Measurements from ENCODE around the gene COL5A1.
"Not testable (repeated sequence)": the region's sequence is repeated elsewhere in the genome, so short reads cannot be mapped to it uniquely, and the experiment has no call there.

Gene COL5A1

DNA sequence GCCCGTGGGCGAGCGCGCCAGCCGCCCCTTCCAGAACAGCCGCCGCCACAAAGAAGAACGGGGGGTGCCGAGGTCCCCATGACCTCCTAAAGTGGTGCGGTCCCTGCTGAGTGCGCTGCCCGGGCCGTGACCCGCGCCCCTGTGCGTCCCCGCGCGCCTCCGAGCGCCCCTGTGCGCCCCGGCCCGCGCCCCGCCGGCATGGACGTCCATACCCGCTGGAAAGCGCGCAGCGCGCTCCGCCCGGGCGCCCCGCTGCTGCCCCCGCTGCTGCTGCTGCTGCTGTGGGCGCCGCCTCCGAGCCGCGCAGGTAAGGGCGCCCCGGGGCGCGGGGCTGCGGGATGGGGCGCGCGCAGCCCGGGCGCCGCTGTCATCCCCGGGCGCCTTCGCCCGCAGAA is 384 bp downstream of the COL5A1 start:
- DNase-seq, result no peak

DNA sequence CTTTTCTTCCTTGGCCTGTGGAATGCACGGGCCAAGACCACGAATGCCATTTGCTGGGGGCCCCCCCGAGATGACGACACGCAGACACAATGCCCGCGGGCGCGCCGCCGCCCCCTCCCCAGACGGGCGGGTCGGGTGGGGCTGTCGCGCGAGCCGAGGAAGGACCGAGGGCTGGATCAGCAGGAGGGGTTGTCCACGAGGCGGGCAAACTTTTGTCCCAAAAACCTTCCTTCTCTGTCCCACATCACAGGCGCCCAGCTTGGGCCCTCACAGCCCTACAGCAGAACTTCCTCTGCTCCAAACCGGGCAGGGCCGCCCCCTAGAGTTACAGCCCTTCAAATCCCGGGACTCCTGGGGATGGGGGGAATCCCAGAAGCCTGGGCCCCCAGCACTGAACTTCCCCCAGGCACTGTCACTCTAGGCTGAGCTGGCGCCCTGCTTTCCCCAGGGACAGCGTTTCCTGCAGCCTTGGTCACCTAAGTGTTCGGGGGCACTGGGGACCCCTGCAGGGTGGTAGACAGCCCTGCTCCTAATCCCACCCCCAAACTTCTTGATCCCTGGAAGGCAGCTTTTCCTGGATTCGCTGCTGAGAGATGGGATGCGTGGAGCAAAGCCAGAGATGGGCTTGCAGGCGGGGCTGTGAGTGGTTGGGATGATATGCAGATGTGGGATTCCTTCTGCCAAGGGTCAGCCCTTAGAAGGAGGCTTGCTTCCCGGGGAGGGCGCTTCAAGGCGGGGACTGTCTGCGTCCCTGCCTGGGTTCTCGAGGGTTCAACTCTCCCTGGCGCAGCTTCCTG is 980 bp downstream of the COL5A1 start:
- DNase-seq, result no peak

DNA sequence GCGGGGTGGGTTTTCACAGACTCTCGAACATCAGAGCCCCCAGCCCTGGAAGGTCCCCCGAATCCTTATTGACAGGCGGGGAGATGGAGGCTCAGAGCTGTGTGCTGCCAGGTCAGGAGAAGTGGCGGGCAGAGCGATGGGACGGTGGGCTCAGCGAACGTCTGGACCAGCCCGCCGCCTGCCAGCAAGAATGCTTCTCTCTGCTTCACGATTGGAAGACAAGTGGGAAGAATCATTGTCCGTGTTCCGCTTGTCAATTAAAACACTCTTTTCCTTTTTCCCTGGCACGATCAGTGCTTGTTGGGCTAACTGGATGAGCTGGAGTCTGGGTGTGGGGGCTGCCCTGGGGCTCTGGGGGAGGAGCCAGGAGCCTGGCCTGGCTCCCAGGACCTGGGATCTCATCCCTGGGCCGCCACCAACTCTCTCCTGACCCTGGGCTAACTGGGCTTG is 1.6 kb downstream of the COL5A1 start:
- DNase-seq, result no peak

DNA sequence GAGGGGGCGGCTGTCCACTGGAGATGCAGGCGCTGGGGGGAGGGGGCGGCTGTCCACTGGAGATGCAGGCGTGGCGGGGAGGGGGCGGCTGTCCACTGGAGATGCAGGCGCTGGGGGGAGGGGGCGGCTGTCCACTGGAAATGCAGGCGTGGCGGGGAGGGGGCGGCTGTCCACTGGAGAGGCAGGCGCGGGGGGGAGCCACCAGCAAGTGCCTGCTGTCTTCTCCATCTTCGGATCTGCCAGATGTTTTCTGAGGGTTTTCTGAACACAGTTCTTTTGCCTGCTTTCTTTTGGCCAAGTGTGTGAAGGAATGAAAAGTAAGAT is 2.8 kb downstream of the COL5A1 start:
- DNase-seq, result not testable (repeated sequence)

DNA sequence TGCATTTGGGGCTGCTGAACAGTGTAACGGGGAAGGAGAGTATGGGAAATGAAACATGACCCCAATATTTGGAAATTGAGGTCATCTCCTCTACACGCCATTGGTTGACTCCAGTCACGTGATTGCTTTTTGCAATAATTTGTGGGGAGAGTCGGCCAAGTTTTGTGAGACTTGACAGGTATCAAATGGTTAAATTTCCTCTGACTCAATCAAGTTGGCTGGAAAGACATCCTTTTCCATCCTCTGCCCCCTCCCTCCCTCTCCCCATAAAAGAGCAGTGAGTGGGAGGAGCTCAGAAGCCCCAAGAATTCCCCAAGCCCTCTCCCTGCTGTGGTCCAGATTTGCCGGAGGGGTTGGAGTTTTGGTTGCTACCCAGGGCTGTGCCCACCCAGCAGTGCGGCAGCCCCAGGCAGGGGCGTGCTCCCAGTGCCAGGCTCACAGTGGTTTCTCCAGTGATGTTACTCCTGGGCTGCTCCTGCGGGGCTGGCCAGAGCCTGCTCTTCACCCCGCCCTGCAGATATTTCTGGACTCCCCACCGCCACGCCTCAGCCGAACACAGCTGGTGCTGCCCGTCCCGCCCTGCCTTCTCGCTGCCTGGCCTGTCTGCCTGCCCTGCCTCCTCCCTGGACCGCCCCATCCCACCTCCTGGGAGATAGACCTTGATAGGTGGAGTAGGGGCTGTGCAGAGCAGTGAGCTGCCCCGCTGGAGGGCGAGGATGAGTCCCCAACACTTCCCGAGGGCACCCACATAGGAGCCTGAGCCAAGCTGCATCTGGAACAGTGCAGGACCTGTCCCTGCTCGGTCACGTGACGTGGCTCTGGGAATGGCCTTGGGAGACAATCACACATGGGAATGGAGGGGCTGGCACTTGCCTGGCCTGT is 3.4 kb downstream of the COL5A1 start:
- DNase-seq, result peak; percentile 38

DNA sequence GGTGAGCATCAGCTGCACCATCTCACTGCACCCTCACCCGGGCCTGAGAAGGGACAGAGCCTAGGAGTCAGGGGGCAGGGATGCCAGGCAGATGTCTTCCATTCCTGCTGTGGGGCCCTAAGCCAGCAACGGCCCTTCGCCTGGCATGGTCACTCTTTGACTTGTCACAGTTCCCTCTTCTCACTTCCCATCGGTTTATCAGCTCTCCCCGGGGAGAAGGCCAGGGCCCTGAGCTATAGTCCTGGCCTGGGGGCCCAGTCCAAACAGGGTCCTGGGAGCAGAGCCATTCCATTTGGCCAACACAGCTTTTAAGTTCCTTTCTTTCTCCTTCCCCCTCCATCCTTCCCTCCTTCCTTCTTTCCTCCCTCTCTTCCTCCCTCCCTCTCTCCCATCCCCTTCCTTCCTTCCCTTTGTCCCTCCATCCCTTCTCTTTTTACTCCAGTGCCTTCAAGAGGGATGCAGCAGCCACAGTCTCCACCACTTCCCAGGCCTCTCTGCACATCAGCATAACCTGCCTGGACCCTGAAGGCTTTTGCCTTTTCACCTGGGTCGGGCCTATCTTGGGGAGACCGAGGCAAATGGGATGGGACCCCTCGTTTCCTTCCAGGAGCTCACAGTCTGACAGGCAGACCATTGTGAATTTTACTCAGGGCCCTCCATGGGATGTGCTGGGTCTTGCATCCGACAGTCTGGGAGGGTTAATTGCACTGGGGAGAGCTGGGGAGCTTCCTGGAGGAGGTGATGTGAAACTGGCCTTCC is 4.2 kb downstream of the COL5A1 start:
- DNase-seq, result no peak

DNA sequence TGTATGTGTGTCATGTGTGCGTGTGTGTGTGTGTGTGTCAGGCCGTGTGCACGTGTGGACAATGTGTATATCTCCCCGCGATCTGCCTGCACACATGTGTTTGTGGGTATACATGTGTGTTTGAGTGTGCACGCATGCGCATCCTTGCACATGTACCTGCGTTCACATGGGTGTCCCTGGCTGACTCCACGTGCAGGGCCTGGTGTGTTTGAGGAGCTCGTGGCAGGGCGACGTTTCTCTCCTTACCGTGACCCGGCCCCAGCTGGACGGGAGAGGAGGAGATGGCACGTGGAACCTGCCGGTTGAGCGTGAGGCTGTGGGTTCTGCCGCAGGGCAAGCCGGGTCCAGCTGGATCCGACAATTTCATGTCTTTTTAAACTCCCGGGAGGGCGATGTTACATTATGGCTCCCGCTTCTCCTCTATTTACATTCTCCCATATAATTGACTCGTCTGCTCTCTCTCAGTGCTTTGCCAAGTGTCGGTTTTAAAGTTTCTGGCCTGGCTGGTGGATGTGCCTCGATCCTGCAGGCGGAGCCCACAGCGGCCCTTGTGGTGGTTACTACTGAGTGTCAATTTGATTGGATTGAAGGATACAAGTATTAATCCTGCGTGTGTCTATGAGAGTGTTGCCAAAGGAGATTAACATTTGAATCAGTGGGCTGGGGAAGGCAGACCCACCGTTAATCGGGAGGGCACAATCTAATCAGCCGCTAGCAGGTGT is 5.9 kb downstream of the COL5A1 start:
- DNase-seq, result no peak

DNA sequence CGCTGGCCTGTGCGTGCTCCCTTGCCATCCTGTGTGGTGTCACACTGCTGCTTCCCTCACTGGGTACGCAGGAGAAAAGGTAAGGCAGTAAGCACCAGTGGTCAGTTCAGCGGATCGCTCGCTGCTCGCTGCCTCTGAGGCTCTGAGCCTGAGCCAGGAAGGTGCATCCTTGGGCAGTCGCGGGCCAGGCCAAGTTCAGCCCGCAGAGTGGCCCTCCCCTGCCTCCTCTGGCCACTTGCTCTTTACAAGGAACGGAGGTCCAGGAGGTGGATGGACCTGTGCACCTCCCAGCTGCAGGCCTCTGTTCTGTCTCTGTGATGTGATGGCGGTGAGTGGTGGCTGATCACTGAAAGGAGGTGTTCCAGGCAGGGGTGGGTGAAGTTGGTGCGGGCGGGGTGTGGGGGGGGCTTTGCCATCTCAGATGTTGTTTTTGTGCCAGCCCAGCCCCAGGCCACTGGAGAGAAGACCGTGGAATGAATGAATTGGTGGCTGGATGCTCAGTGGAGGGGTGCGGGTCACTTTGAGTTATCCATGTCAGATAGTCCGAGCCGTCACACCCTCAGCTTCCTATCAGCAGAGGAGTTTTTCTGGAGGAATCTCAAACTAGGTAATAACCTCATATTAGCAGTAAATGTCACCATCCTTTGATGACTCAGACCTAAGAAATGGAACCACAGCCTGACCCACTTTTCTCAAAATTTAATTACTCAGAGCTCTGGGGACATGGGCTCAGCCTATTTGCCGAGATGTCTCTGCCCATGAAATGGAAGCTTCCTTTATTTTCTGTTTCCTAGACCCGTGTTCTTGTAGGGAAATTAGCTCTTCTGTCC is 7.3 kb downstream of the COL5A1 start:
- DNase-seq, result peak; percentile 25

DNA sequence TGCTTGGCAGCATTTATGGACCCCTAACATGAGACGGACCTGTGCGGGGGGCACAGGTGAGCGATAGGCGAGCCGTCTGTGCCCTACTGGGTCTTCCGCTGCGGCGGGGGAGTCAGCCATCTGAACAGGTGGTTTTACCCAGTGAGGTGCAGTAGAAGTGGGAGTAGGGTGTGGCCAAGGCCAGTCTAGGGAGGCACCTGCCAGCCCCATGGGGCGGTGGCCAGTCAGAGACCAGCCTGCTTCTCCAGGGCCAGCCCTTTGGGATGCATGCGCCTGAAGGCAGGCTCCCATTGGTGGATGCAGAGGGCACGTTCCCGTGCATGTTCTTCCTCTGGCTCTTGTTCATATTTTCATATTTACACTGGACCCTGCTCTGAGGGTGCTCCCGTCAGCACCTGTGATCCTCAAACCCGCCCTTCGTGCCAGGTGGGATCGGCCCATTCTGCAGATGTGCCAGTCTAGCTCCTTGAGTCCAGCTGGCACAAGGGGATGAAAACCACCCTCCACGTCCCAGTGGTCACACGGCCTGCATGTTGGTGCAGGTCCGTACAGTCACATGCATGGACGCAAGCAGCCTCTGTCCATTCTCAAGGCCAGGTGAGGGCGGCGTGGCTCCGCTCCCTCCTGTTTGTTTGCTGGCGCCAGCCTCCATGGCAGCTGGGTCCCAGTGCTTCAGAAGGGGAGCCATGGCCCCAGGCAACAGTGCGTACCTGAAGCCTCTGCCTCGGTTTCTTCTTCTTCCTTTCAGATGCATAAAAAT is 9.0 kb downstream of the COL5A1 start:
- DNase-seq, result no peak

DNA sequence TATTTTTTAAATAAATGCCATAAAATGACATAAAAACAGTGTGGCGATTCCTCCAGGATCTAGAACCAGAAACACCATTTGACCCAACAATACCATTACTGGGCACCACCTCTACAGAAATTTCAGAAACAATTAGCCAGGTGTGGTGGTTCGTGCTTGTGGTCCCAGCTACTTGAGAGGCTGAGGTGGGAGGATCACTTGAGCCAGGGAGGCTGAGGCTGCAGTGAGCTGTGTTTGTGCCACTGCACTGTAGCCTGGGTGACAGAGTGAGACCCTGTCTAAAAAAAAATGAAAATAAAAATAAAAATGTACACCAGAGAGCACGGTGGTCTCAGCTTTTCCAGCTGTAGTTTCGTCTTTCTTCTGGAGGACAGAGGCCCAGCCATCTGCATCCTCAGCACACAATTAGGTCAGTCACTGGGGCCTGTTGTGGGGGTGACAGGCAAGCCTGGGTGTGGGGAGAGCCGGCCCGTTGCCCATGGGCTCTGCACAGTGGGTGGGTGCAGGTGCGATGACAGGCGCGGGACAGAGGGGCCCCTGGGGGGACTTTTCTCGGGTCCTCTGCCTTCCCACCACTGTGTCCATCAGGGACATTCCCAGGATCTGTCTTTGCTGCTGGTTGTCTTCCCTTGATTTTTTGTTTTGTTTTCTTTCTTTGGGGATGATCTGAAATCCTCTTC is 9.8 kb downstream of the COL5A1 start:
- no peak for DNase-seq

DNA sequence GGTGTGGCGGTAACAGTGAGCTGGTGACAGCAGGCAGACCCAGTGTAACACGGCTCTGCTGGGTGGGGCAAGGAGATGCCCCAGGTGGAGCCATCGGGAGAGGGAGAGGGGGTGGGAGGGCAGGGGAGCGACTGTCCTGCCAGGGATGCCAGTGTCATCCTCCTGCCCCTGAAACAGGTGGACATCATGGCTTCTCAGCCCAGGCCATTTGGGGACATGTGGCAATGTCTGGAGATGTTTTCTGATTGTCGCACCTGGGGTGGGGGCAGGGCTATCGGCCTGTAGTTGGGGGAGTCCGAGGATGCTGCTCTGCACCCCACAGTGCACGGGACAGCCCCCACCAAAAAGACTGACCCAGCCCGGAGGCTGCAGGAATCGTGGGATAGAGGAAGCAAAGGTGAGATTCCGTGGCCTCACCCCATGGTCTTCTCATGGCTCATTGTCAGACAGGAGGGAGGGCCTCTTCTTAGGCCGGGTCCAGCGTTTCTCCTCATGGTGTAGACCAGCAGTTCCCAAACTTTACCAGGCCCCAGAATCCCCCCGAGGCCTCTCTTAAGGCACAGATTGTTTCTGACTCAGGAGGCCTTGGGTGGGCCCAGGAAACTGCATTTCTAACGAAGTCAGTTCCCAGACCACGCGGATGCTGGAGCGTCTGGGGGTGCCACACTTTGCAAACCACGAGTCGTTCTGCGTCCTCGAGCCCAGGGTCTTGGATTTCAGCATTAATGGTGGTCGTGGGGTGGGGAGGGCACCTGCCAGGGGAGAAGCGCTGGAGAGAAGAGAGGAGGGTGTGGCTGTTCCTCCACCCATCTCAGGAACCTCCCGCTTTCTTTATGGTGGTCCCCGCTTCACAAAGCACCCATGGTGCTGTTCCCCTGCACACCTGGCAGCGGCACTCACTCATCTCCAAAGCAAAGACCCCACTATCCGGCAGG is 11.0 kb downstream of the COL5A1 start:
- no peak for DNase-seq

DNA sequence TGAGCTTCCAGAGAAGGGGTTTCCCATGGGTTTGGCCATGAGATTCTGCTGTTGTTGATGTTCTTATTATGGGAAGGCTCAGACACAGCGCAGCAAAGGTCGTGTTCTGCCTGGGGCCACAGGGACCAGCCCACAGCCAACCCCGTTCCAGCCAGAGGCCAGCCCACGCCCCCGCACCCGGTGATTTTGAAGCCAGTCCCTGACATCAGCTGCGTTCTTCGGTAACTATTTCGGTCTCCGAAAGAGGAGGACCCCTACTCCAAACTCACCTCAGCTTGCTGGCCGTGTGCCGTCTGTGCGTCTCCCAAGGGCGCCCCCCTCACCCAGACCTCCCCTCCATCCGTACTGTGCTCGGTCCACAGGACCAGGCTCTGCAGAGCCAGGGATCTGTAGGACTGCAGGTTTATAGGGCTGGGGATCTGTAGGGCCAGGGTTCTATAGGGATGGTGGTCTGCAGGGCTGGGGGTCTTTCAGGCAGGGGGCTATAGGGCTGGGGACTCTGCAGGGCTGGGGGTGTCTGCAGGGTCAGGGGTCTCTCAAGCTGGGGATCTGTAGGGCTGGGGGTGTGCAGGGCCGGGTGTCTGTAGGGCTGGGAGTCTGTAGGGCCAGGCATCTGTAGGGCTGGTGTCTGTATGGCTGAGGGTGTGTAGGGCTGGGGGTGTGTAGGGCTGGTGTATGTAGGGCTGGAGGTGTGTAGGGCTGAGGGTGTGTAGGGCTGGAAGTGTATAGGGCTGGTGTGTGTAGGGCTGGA is 11.8 kb downstream of the COL5A1 start:
- no peak for DNase-seq

DNA sequence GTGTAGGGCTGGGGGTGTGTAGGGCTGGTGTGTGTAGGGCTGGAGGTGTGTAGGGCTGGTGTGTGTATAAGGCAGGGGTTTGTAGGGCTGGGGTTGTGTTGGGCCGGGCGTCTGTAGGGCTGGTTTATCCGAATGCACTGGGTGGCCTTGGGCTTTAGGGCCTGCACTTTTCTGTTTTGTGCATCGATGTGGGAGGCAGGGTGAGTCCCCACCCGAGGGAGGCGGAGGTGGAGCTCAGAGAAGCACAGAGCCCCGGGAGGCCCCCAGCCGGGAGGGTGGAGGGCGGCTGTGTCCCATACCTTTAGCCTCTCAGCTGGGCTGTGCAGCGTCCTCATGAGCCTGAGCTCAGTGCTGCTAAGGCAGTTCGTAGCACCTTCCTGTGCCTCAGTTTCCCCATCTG is 13.5 kb downstream of the COL5A1 start:
- no peak for DNase-seq

DNA sequence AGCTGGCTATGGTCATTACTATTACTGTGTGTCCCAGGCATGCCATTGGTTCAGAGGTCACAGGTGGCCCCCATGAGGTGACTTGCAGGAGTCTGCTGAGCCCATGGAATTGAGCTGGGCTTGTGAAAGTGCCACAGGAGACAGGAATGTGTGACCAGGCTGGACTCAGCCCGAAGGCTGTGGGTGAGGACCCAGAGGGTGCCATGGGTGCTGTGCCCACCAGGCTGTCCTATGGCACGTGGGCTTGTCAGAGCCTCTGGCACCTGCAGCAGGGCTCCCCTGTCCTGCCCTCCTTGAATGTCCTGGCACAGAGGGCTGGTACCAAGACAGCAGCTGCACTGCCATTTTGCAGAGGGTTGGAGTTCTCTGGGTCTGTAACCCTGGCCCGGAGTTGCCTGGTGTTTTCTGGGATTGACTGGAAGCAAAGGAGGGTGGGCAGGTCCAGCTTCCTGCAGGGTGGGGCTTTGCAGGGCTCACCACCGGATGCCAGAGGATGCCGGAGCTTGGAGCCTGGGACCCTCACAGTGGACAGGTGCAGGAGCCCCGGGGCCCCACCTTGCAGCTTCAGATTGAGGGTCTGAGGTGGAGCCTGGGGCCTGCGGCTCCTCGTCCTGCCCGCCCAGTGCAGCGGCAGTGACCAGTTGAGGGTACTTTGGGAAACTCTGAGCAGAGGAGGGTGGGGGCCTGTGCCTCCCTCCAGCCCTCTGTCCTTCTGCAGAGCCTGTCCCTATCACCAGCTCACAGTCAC is 14.2 kb downstream of the COL5A1 start:
- no peak for DNase-seq

DNA sequence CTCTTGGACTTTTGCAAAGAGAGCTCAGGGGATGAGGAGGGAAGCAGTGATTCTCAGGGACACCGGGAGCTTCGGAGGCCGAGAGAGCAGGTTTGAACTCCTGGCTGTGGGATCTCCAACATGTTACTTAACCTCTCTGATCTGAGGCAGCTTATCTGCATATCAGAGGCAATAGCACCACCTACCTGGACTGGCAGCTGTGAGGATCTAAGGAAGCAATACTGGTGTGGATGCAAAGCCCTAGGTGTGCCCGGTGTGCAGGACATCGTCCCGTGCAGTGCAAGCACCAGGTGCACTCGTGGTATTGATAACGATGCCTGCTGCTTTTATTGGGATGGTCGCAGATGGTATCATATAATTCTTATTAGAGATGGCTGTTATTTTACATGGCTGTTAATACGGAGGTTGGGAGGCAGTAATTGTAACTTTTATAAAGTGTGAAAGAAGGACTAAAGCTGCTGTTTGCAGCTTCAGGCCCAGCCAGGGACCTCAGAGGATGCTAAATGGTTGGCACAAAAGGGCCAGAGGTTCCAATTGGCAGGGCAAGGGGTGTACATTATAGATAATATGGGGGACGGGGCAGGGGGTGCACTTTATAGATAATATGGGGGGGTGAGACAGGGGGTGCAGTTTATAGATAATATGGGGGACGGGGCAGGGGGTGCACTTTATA is 14.9 kb downstream of the COL5A1 start:
- DNase-seq, result peak; percentile 13

DNA sequence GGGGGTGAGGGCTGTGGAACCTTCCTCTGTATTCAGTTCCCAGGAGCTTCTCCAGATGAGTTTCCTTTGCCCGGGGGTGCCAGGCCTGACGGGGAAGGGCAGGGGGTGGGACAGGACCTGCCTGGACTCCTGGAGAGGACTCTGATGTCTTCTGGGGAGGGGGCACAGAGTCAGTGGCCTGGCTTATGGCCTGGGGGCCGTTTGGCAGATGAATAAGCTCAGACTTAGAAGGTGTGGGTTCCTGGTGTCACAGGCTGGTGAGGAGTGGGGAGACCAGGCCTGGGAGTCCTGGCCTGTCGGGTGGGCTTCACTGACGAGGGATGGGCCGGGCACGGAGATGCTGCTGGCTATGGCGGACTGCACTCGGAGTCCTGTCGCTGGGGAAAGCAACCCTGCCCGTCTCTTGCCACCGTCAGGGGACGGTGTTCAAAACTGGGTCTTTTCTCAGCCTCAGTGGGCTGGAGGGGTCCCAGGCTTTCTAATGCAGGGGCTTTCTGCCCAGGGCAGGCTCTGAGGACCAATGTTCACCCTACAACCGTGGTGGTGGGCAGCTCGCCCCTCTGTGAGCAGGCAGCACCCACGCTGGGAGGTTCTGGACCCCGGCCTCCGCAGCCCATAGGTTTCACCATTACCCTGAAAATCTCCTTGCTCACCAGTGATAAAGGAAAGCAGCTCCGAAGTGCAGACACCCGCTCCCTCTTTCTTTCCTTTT is 16.2 kb downstream of the COL5A1 start:
- no peak for DNase-seq

Measured in MV-4-11 (cell line).